Gastrocnemius medialis (tissue), 4 donors: Measurements from ENCODE around the gene UBE2G2.

Experiments used
- CTCF ChIP-seq, 5 experiments: fragments of 450-650 bp in 3 of 5; fragments of 200-600 bp in 2 of 5; sonication (generic) in 2 of 5; IDR thresholded peaks in 4 of 5; conservative IDR thresholded peaks in 1 of 5; 1 replicate in 4 of 5; 2 replicates in 1 of 5; pipeline ENCODE4 v1.5.1; 2016 to 2019; ENCODE audit warnings: antibody characterized with exemption in 5 of 5, mild to moderate bottlenecking in 3 of 5, moderate library complexity in 3 of 5
- POLR2A ChIP-seq, 2 donors: fragments of 450-650 bp; IDR thresholded peaks; one replicate each; pipeline ENCODE4 v1.6.1; 2017; ENCODE audit warnings: antibody characterized with exemption in 2 of 2, mild to moderate bottlenecking in 2 of 2, moderate library complexity in 2 of 2

GRCh38 chr21:44774972-44775371 is 26.6 kb downstream of the UBE2G2 start:
- TF ChIP-seq POLR2A (IDR thresholded peaks at IDR 0.05) (no peak), CTCF (IDR thresholded peaks at IDR 0.05 in 4 of 5, conservative IDR thresholded peaks at IDR 0.05 in 1 of 5) (no peak)
